Adrenal gland (tissue), 12 donors: ENCODE results near the gene SLC26A1. TPM values are rescaled to one million over a fixed set of nuclear protein-coding genes. Genes with fewer than 3 reads are reported as not detected.

Experiments used
- DNase-seq, 7 donors: peaks; one replicate each; pipeline ENCODE4 v3.0.0-alpha.2; 2019 to 2020
- H3K27ac ChIP-seq, 5 donors: fragments of 200-600 bp; sonication (generic) in 4 of 5; 1 replicate in 3 of 5; 2 replicates in 2 of 5; pipeline versions ENCODE4 v1.5.1 to v1.8.0; 2016 to 2020; ENCODE audit warnings: mild to moderate bottlenecking in 1 of 5
- H3K27me3 ChIP-seq: fragments of 200-600 bp; 2 replicates; pipeline ENCODE4 v1.8.0; 2021
- H3K36me3 ChIP-seq, 2 donors: fragments of 200-600 bp; replicated peaks in 1 of 2; 1 replicate in 1 of 2; 2 replicates in 1 of 2; pipeline versions ENCODE4 v1.5.1 to v1.8.0; 2018 to 2022
- H3K4me1 ChIP-seq, 2 donors: fragments of 200-600 bp; replicated peaks in 1 of 2; 1 replicate in 1 of 2; 2 replicates in 1 of 2; pipeline versions ENCODE4 v1.5.1 to v1.8.0; 2018 to 2021
- H3K4me3 ChIP-seq, 4 donors: fragments of 200-600 bp; sonication (generic) in 3 of 4; one replicate each; pipeline ENCODE4 v1.5.1; 2016 to 2018
- H3K9me3 ChIP-seq, 3 donors: fragments of 200-600 bp; sonication (generic) in 1 of 3; replicated peaks in 1 of 3; 1 replicate in 2 of 3; 2 replicates in 1 of 3; pipeline versions ENCODE4 v1.5.1 to v1.8.0; 2016 to 2021
- CTCF ChIP-seq, 6 experiments: fragments of 450-650 bp in 4 of 6; fragments of 200-600 bp in 2 of 6; sonication (generic) in 1 of 6; IDR thresholded peaks; 1 replicate in 5 of 6; 2 replicates in 1 of 6; pipeline versions ENCODE4 v1.5.1 to v1.8.0; 2016 to 2021; ENCODE audit warnings: antibody characterized with exemption in 6 of 6, mild to moderate bottlenecking in 2 of 6, moderate library complexity in 1 of 6
- POLR2A ChIP-seq, 2 donors: fragments of 450-650 bp; IDR thresholded peaks; one replicate each; pipeline ENCODE4 v1.6.1; 2017; ENCODE audit warnings: antibody characterized with exemption in 2 of 2, mild to moderate bottlenecking in 2 of 2, moderate library complexity in 1 of 2
- WGBS, 4 donors: extraction: QIAGEN DNeasy Blood & Tissue Kit in 2 of 4; methylation state at CpG; one replicate each; pipeline versions ENCODE4 v1.1.5 to v1.1.7; 2013 to 2017; 5-methylcytosine and 5-hydroxymethylcytosine counted together
- intact Hi-C, 2 donors: fragments of 100-400 bp; cut with DNase I; formaldehyde crosslinking; loops; one replicate each; pipeline versions ENCODE4 v1.14.1 to v1.15.0; 2022 to 2023
- polyA plus RNA-seq, 3 donors: library from polyadenylated mRNA; stranded (reverse); fragments of 200-250 nt in 2 of 3; fragments of 350-450 nt in 1 of 3; fragmentation: Illumina TruSeq in 1 of 3; extraction: RNeasy Lipid Tissue Mini Kit (QIAGEN cat#74804) in 1 of 3; gene quantifications; one replicate each; pipeline ENCODE4 v1.2.3, GENCODE V29; 2013 to 2014
- total RNA-seq, 9 donors: library from RNA; depleted of rRNA in 4 of 9; stranded (reverse); fragments of >200 nt in 4 of 9; fragments of 120-200 nt in 1 of 9; fragmentation: NEBNext Ultra II Directional in 1 of 9; extraction: Animal tissue kit (Norgen Biotek cat#: 25700) in 1 of 9; gene quantifications; one replicate each; pipeline versions ENCODE4 v1.1.0 to v1.2.4, GENCODE V29; 2013 to 2023
- donor health status: healthy with polysubstance abuse.
- donor health status: Bipolar disorder and iron deficiency.
- donor health status: DM: yes; HTN: yes; CAD: no.
- donor health status: DM: no; HTN: no; CAD: no.
- donor health status: DM: no; HTN: no; CAD: no.
- donor health status: DM: yes; HTN: yes; CAD: no.

The SLC26A1 gene
- total and polyA plus RNA-seq, 12 donors = 0.85 to 55.0 (median 3.9) TPM

GRCh38 chr4:970046-970745 lies 23.0 kb downstream of the SLC26A1 start:
- peaks cover 0 to 6% of the 10 kb centered on the region in 2 donors for H3K36me3 ChIP-seq
- H3K4me1 ChIP-seq = peaks cover 13 to 22% of the 10 kb centered on the region in 2 donors
- no peaks in the 10 kb centered on the region for H3K27me3 ChIP-seq
- intact Hi-C loops = no loop called here
- no peaks in the 10 kb centered on the region for H3K9me3 ChIP-seq
- TF ChIP-seq CTCF (IDR thresholded peaks at IDR 0.05) (no peak), POLR2A (IDR thresholded peaks at IDR 0.05) (no peak)
- 91 to 94% (median 93%) methylated on average over 8 to 25 of the region's 25 CpGs for WGBS, 4 donors
- no peak overlapping the region for H3K4me3 ChIP-seq
- no peak overlapping the region for H3K27ac ChIP-seq
- DNase-seq = no peak

- Histone ChIP-seq H3K4me3 (no peak overlapping the region), H3K9me3 (no peaks in the 10 kb centered on the region), H3K27me3 (no peaks in the 10 kb centered on the region), H3K4me1 (peaks cover 13 to 19% of the 10 kb centered on the region in 2 donors), H3K27ac (no peak overlapping the region), H3K36me3 (peaks cover 0 to 6% of the 10 kb centered on the region in 2 donors)
- TF ChIP-seq POLR2A (IDR thresholded peaks at IDR 0.05) (no peak), CTCF (IDR thresholded peaks at IDR 0.05) (no peak)
- intact Hi-C loops = no loop called here
- 90 to 94% (median 92%) methylated on average over 5 to 23 of the region's 23 CpGs for WGBS, 4 donors
- no peak for DNase-seq
Measured at GRCh38 chr4:968621-969394, 24.4 kb downstream of the SLC26A1 start.

- Histone ChIP-seq H3K27me3 (no peaks in the 10 kb centered on the region), H3K4me1 (peaks cover 13 to 17% of the 10 kb centered on the region in 2 donors), H3K27ac (no peak overlapping the region), H3K9me3 (no peaks in the 10 kb centered on the region), H3K36me3 (peaks cover 0 to 6% of the 10 kb centered on the region in 2 donors), H3K4me3 (no peak overlapping the region)
- TF ChIP-seq POLR2A (IDR thresholded peaks at IDR 0.05) (no peak), CTCF (IDR thresholded peaks at IDR 0.05) (no peak)
- intact Hi-C loops = no loop called here
- 9 to 41% (median 38%) methylated on average over 4 to 24 of the region's 24 CpGs; no CpG with 5 or more reads in 1 of the 4 donors for WGBS, 4 donors
- DNase-seq = no peak
Measured at GRCh38 chr4:968221-968620, 25.0 kb downstream of the SLC26A1 start.
